ENCODE results near the gene EXOC2. TPM values are rescaled to one million over a fixed set of nuclear protein-coding genes. Genes with fewer than 3 reads are reported as not detected.

The EXOC2 gene
- total RNA-seq, 4 donors from 2014 or later, result 18.1 to 32.3 (median 21.6) TPM

- DNase-seq (ENCODE audit: low spot score) (no peak), ATAC-seq (ENCODE audit: low FRiP score) (no peak)
- TF ChIP-seq, protein P1, sequence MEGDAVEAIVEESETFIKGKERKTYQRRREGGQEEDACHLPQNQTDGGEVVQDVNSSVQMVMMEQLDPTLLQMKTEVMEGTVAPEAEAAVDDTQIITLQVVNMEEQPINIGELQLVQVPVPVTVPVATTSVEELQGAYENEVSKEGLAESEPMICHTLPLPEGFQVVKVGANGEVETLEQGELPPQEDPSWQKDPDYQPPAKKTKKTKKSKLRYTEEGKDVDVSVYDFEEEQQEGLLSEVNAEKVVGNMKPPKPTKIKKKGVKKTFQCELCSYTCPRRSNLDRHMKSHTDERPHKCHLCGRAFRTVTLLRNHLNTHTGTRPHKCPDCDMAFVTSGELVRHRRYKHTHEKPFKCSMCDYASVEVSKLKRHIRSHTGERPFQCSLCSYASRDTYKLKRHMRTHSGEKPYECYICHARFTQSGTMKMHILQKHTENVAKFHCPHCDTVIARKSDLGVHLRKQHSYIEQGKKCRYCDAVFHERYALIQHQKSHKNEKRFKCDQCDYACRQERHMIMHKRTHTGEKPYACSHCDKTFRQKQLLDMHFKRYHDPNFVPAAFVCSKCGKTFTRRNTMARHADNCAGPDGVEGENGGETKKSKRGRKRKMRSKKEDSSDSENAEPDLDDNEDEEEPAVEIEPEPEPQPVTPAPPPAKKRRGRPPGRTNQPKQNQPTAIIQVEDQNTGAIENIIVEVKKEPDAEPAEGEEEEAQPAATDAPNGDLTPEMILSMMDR (IDR thresholded peaks at IDR 0.05), result no peak
These were observed 196.3 kb downstream of the EXOC2 start for GRCh38 chr6:496649-497048.

DNA sequence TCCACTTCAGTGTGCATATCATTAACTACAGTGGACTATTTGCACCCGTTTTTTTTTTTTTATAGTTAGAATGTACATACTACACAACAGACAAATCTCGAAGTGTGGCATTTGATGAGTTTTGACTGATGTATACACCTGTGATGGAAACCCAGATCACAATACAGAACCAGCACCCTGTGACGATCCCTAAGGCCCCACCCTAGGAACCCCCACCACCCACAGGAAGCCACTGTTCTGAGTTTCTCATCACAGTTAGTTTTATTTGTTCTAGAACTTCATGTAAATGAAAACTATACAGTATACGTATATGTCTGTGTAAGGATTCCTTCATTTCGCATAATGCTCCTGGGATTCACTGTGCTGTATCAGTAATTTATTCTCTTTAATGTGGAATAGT is 198.5 kb downstream of the EXOC2 start:
- DNase-seq (ENCODE audit: low spot score) (no peak), ATAC-seq (ENCODE audit: low FRiP score) (no peak)

DNA sequence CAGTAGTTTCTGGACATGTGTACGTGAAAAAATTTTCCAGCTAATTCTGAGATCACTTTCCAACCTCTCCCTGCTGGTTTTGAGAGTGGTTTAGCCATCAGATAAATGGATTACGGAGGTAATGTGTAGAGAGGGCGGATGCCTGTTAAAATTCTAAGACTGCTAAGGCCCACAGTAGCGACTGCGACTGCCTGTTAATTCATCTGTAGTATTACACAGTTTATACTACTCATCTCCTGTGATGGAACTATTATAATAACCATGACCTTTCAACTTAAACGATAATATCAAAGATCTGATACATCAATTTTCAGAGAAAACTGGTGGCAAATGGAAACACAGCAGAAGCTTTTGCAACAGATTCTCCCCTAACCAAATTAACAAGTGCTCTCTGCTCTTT is 199.1 kb downstream of the EXOC2 start:
- no peak for ATAC-seq (ENCODE audit: low FRiP score)
- no peak for DNase-seq (ENCODE audit: low spot score)
- TF ChIP-seq, protein P1 (IDR thresholded peaks at IDR 0.05), result no peak

More for the DNA sequence above, 198.5 kb downstream of the EXOC2 start:
- TF ChIP-seq, protein P1 (IDR thresholded peaks at IDR 0.05), result no peak

DNA sequence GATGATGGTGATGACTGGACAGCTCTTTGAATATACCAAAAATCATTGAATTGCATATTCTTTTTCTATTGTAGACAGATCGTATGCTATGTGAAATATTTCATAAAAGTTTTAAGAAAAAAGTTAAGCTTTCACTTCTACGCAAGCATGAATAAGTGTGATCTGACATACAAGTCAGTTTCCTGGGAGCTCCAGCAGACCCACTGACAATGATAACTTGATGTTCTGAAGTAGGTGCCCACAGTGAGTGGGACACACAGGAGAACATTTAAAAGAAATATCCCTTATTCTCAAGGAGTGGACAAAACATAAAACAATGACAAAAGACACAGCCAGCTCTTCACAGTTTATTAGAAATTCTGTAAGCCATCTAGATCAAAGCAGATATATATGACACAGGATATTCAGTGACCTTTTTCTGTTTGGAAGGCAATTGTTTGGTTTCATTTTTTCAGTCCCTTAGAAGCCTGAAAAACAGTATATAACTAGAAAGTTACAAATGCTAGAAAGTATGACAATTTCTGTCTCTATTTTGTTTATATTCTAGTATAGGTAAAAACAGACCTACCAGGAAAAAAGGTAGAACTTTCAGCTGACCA is 200.0 kb downstream of the EXOC2 start:
- TF ChIP-seq, protein P1 (IDR thresholded peaks at IDR 0.05), result no peak
- no peak for ATAC-seq (ENCODE audit: low FRiP score)

DNA sequence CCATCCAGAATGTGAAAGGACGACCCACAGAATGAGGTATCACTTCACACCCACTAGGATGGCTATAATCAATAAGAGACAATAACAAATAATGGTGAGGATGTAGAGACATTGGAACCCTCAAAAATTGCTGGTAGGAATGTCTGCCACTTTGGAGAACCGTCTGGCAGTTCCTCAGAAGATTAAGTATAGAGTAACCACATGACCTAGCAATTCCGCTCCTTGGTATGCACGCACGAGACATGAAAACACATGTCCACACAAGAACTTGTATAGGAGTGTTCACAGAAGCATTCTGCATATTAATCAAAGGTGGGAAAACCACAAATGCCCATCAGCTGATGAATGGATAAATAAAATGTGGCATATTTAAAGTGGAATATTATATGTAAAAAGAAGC is 200.8 kb downstream of the EXOC2 start:
- ATAC-seq (ENCODE audit: low FRiP score) (no peak), DNase-seq (ENCODE audit: low spot score) (no peak)
- TF ChIP-seq, protein P1 (IDR thresholded peaks at IDR 0.05), result no peak

More for the DNA sequence above, 200.0 kb downstream of the EXOC2 start:
- DNase-seq (ENCODE audit: low spot score), result no peak

DNA sequence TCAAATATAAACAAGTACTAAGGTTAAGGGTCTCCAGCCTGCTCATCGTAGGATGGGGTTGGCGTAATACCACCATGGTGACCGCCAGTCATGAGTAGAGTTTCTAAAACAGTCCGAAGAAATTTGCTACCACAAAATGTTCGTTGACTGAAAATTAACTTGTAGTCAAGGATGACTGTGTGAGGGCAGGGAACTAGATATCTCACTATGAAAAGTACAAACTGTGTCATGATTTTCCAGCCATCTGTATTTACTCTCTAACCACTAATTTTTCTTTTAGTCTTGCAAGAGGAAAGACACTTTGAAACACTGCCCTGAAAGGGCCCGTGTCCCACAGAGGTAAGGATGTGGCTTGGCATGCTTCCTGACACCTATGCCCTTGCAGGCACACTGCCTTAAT is 201.7 kb downstream of the EXOC2 start:
- TF ChIP-seq, protein P1 (IDR thresholded peaks at IDR 0.05), result no peak
- no peak for ATAC-seq (ENCODE audit: low FRiP score)
- no peak for DNase-seq (ENCODE audit: low spot score)

- DNase-seq (ENCODE audit: low spot score), result no peak
- TF ChIP-seq, protein P1 (IDR thresholded peaks at IDR 0.05), result no peak
- no peak for ATAC-seq (ENCODE audit: low FRiP score)
These were observed 202.5 kb downstream of the EXOC2 start for GRCh38 chr6:490251-491037.
